OCI-LY7 (cell line): ENCODE results near the gene PRR35.

ENCODE experiments used
- CTCF ChIP-seq: fragments of 200-600 bp; sonication (generic); conservative IDR thresholded peaks from 2 replicates; pipeline ENCODE4 v1.5.1; 2014; ENCODE audit warnings: mild to moderate bottlenecking, antibody characterized with exemption, low read length, moderate library complexity, mixed read lengths
- EZH2phosphoT487 ChIP-seq: fragments of 200-600 bp; sonication (generic); IDR thresholded peaks from 2 replicates; pipeline ENCODE4 v1.6.1; 2018; ENCODE audit warnings: low read depth, borderline replicate concordance, mild to moderate bottlenecking, mixed run types, antibody characterized with exemption, low read length, moderate library complexity, mixed read lengths

GRCh38 chr16:561413-561794 is 1.2 kb downstream of the PRR35 start:
- TF ChIP-seq CTCF (no peak), EZH2phosphoT487 (no peak)
